ENCODE data around the gene FAM78B.

The FAM78B gene

GRCh38 chr1:166164646-166164994 lies 2.2 kb downstream of the FAM78B start:
- DNase-seq = no peak

- no peak for DNase-seq
Observed at GRCh38 chr1:166159656-166160055, 7.1 kb downstream of the FAM78B start.

GRCh38 chr1:166156674-166157073 lies 10.1 kb downstream of the FAM78B start:
- DNase-seq = no peak

- no peak for DNase-seq
Observed at GRCh38 chr1:166155108-166155507, 11.7 kb downstream of the FAM78B start.

- no peak for DNase-seq
Observed at GRCh38 chr1:166153525-166154314, 13.1 kb downstream of the FAM78B start.

GRCh38 chr1:166152978-166153377 lies 13.8 kb downstream of the FAM78B start:
- DNase-seq = no peak

- DNase-seq = no peak
Observed at GRCh38 chr1:166151804-166152203, 15.0 kb downstream of the FAM78B start.

- DNase-seq = no peak
Observed at GRCh38 chr1:166145499-166145898, 21.3 kb downstream of the FAM78B start.

GRCh38 chr1:166141969-166142368 lies 24.8 kb downstream of the FAM78B start:
- no peak for DNase-seq

GRCh38 chr1:166140251-166140650 lies 26.6 kb downstream of the FAM78B start:
- DNase-seq = no peak

GRCh38 chr1:166139735-166140134 lies 27.1 kb downstream of the FAM78B start:
- DNase-seq = no peak

- DNase-seq = no peak
Observed at GRCh38 chr1:166136699-166137401, 30.0 kb downstream of the FAM78B start.

GRCh38 chr1:166136222-166136621 lies 30.6 kb downstream of the FAM78B start:
- DNase-seq = no peak

- DNase-seq = no peak
Observed at GRCh38 chr1:166133857-166134256, 32.9 kb downstream of the FAM78B start.

GRCh38 chr1:166133276-166133841 lies 33.4 kb downstream of the FAM78B start:
- no peak for DNase-seq

- DNase-seq = no peak
Observed at GRCh38 chr1:166132496-166132895, 34.3 kb downstream of the FAM78B start.

GRCh38 chr1:166129006-166129405 lies 37.8 kb downstream of the FAM78B start:
- no peak for DNase-seq

GRCh38 chr1:166128195-166128594 lies 38.6 kb downstream of the FAM78B start:
- no peak for DNase-seq

GRCh38 chr1:166127003-166127402 lies 39.8 kb downstream of the FAM78B start:
- DNase-seq = no peak

GRCh38 chr1:166122873-166123466 lies 43.8 kb downstream of the FAM78B start:
- no peak for DNase-seq

- no peak for DNase-seq
Observed at GRCh38 chr1:166121010-166121409, 45.8 kb downstream of the FAM78B start.

- DNase-seq = no peak
Observed at GRCh38 chr1:166120281-166120680, 46.5 kb downstream of the FAM78B start.

GRCh38 chr1:166119471-166119965 lies 47.3 kb downstream of the FAM78B start:
- DNase-seq = no peak
